Mucosa of gallbladder (tissue), 1 donor: Measurements from ENCODE around the gene PTRH2. TPM values are rescaled to one million over a fixed set of nuclear protein-coding genes. Genes with fewer than 3 reads are reported as not detected.
"Not testable (repeated sequence)": the region's sequence is repeated elsewhere in the genome, so short reads cannot be mapped to it uniquely, and the experiment has no call there.

Source experiments
- DNase-seq: peaks from one replicate; pipeline ENCODE4 v3.0.0-alpha.2; 2020; ENCODE audit warnings: low spot score
- total RNA-seq: library from RNA; stranded (reverse); gene quantifications from one replicate; pipeline ENCODE4 v1.2.1, GENCODE V29; 2021
- donor health status: DM: no; HTN: no; CAD: no.

The PTRH2 gene
- 17.2 TPM for total RNA-seq

GRCh38 chr17:59707149-59707970 is at the start of gene PTRH2, which contains the start of gene VMP1:
PTRH2 (minus strand) TSS chr17:59707430; CDS start chr17:59697978, 9,452 bp downstream.
VMP1 (plus strand) TSS chr17:59707654; CDS start chr17:59731447, 23,793 bp downstream.
- peak; percentile 98 for DNase-seq

- no peak for DNase-seq
These were observed 49.1 kb upstream of the PTRH2 start for GRCh38 chr17:59756236-59756818.

- DNase-seq: not testable (repeated sequence)
These were observed 47.8 kb upstream of the PTRH2 start for GRCh38 chr17:59755069-59755468.

- DNase-seq: no peak
These were observed 47.3 kb upstream of the PTRH2 start for GRCh38 chr17:59754552-59754951.

DNA sequence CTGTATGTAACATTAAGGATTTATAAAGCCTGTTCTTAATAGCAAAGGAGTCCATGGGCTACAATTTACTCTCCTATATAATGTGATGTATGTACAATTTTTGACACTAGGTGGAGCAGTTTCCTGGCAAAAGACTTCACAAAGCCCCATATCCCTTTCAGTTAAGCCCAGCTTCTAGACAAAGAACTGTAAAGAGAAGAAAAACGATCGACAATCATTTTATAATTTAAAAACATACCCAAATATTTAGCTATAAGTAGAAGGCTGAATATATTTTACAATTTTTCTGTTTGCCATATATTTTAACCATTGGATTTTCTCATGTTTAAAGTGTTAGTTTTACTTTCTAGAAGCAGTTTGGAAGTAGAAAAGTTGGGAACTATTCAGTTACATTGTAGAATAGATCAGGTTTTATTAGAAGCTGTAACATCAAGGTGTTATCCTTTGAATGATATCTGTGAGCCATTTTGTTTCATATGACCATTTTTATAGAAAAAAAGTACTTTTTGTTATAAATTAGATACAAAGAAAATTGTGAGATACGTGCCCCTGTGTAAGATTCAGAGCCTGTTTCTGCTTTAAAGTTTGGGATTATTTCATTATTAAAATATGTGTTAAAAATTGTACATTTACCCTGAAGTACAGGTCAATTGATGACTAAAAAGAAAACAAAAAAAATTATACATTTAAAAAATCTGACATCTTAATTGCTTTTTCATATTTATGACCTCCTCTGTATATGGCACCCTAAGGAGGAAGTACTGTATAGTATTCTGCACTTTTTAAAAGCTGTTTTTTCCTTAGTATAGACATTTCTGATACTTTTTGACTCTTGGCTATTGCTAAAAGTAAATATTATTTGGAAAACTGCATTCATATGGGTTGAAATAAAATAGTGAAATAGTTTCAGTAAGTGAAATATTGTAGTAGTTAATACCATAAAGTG is 46.6 kb upstream of the PTRH2 start:
- DNase-seq: peak; percentile 47

DNA sequence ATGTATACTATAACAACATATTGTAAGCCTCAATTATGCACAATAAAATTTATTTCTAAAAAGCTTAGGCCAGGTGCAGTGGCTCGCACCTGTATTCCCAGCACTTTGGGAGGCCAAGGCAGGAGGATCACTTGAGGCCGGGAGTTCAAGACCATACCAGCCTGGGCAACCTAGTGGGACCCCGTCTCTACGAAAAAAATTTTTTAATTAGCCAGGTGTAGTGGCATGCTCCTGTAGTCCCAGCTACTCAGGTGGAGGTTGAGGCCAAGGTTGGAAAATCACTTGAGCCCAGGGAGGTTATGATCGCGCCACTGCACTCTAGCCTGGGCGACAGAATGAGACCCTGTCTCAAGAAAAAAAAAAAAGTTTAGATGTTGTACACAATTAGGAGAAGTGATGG is 45.7 kb upstream of the PTRH2 start:
- no peak for DNase-seq

GRCh38 chr17:59752446-59752845 is 45.2 kb upstream of the PTRH2 start:
- no peak for DNase-seq

GRCh38 chr17:59751955-59752413 is 44.8 kb upstream of the PTRH2 start:
- no peak for DNase-seq

GRCh38 chr17:59748591-59748990 is 41.4 kb upstream of the PTRH2 start:
- DNase-seq: no peak

DNA sequence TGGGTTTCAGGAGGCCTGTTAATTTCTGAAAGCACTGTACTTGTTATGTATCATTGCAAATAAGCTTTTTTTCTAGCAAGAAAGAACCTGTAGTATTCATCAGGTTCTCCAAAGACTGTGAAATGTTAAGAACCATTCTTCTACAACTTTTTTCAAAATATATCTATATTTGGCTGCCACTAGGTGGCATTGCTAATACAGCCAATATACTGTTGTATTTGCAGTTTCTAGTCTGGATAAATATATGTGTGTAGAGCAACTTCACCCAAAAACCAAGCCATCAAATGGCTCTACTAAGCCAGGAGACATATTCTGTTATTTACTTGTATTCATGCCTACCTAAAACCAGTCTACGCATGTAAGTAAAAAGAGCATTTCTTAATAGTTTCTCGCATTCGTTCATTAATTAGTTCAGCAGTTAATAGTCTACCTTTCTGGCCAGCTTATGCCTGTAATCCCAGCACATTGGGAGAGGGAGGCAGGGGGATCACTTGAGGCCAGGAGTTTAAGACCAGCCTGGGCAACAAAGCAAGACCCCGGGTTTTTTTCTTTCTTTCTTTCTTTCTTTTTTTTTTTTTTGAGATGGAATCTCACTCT is 39.7 kb upstream of the PTRH2 start:
- no peak for DNase-seq

GRCh38 chr17:59745040-59745439 is 37.8 kb upstream of the PTRH2 start:
- no peak for DNase-seq

GRCh38 chr17:59743842-59744241 is 36.6 kb upstream of the PTRH2 start:
- DNase-seq: no peak

- no peak for DNase-seq
These were observed 30.1 kb upstream of the PTRH2 start for GRCh38 chr17:59737324-59737723.

GRCh38 chr17:59734226-59734625 is 27.0 kb upstream of the PTRH2 start:
- DNase-seq: no peak

- no peak for DNase-seq
These were observed 26.5 kb upstream of the PTRH2 start for GRCh38 chr17:59733697-59734096.

DNA sequence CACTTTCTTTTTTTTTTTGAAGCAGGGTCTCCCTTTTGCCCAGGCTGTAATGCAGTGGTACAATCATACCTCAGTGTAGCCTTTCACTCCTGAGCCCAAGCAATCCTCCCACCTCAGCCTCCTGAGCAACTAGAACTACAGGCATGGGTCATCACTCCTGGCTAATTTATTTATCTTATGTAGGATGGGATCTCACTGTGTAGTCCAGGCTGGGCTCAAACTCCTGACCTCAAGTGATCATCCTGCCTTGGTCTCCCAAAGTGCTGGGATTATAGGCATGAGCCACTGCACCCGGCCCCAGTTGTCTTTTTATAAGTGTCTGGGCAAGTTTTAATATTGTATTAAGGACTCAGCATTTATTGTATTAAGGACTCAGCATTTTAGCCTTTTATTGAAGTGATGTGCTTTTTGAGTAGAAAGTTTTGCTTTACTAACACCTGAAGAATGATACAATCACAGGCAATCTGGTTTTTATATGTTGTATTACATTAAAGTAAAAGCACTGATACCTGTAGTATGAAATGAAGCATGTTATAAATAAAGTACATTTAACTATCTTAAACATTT is 23.1 kb upstream of the PTRH2 start:
- no peak for DNase-seq

DNA sequence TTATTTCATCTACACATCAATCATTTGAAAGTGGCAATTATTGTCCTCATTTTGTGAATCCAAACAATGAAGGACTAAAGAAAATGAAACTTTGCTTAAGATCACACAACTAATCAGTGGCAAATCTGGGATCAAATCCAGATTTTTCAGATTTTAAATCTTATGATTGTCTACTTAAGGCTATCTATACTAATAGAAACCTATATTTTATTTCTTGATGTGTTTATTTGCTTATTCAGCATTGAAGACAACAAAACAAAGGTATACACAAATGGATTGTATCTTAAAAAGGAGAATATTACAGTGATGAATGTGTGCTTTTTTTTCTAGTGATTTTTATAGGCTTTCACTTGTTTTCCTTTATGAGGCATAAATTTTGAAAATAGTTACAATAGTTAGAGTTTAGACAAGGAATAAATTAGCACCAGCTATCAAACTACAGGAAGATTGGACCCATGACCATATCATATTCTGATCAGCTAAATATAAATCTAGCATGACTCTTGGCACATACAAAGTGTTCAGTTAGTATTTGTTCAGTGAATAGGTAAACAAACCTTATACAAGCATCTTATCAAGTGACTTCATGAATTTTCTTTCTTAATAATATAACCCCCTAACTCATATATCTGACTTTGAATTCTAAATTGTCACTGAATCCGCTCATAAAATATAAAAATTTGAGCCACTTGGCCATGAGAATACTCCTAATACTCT is 20.7 kb upstream of the PTRH2 start:
- DNase-seq: no peak

DNA sequence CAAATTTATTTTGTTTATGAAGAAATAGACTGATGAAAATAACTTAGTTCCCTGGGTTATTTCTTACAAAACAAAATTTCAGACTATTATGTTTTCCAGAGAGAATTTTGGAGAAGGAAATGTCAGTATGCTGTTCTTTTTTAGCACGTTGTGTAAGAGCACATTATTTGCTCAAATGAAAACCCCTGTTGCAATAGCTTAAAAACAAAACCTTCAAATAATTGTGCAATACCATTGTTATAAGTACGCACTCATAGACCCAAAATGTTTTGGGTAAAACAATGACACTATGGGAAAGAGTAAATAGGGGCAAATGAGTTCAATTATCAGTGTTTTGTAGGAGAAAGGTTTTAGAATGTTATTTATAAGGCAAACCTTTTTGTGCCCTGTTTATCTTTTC is 18.5 kb upstream of the PTRH2 start:
- DNase-seq: no peak

- DNase-seq: no peak
These were observed 16.4 kb upstream of the PTRH2 start for GRCh38 chr17:59723607-59724006.

- DNase-seq: no peak
These were observed 15.8 kb upstream of the PTRH2 start for GRCh38 chr17:59723041-59723440.

DNA sequence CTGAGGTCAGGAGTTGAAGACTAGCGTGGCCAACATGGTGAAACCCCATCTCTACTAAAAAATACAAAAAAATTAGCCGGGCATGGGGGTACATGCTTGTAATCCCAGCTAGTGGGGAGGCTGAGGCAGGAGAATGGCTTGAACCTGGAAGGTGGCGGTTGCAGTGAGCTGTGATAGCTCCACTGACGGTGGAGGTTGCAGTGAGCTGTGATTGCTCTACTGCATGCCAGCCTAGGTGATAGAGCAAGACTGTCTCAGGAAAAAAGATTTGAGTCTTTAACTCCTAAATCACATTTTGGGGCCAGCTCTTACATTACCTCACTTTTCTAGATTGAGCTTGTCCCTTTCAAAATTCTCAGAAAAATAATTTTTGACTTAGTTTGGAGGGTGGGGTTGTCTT is 15.4 kb upstream of the PTRH2 start:
- no peak for DNase-seq
